Transverse colon (tissue), 4 donors: ENCODE measurements around the gene OPTC. TPM values are rescaled to one million over a fixed set of nuclear protein-coding genes. Genes with fewer than 3 reads are reported as not detected.

Experiments used
- DNase-seq: peaks from one replicate; pipeline ENCODE4 v3.0.0-alpha.2; 2019
- H3K27ac ChIP-seq, 4 donors: fragments of 200-600 bp; sonication (generic); 2 replicates each; pipeline ENCODE4 v1.5.1; 2016 to 2018; ENCODE audit warnings: inconsistent platforms in 4 of 4
- H3K27me3 ChIP-seq: fragments of 200-600 bp; sonication (generic); 2 replicates; pipeline ENCODE4 v1.5.1; 2017; ENCODE audit warnings: inconsistent platforms
- H3K36me3 ChIP-seq, 4 donors: fragments of 200-600 bp; sonication (generic); 2 replicates each; pipeline ENCODE4 v1.5.1; 2017 to 2019; ENCODE audit warnings: inconsistent platforms in 4 of 4
- H3K4me1 ChIP-seq, 4 donors: fragments of 200-600 bp; sonication (generic); 2 replicates each; pipeline ENCODE4 v1.5.1; 2017 to 2020; ENCODE audit warnings: inconsistent platforms in 4 of 4
- H3K4me3 ChIP-seq, 4 donors: fragments of 200-600 bp; sonication (generic); 1 replicate in 1 of 4; 2 replicates in 3 of 4; pipeline versions ENCODE4 v1.5.1 to v1.6.1; 2017 to 2019; ENCODE audit warnings: inconsistent platforms in 4 of 4
- H3K9me3 ChIP-seq, 2 donors: fragments of 200-600 bp; sonication (generic); 2 replicates each; pipeline ENCODE4 v1.5.1; 2017 to 2019; ENCODE audit warnings: inconsistent platforms in 2 of 2
- CTCF ChIP-seq, 5 experiments: fragments of 200-600 bp in 3 of 5; fragments of 450-650 bp in 2 of 5; sonication (generic) in 3 of 5; IDR thresholded peaks; 1 replicate in 2 of 5; 2 replicates in 3 of 5; pipeline ENCODE4 v1.5.1; 2016 to 2017; ENCODE audit warnings: antibody characterized with exemption in 5 of 5, inconsistent platforms in 3 of 5, mild to moderate bottlenecking in 2 of 5, moderate library complexity in 1 of 5
- EP300 ChIP-seq: sonication (generic); formaldehyde crosslinking; IDR thresholded peaks from one replicate; pipeline ENCODE4 v1.6.1; 2017; ENCODE audit warnings: antibody characterized with exemption, low read depth
- POLR2A ChIP-seq: fragments of 450-650 bp; IDR thresholded peaks from one replicate; pipeline ENCODE4 v1.6.1; 2016; ENCODE audit warnings: antibody characterized with exemption, mild to moderate bottlenecking, moderate library complexity
- POLR2AphosphoS5 ChIP-seq, 3 donors: sonication (generic); formaldehyde crosslinking; IDR thresholded peaks; one replicate each; pipeline ENCODE4 v1.6.1; 2016; ENCODE audit warnings: antibody characterized with exemption in 3 of 3
- whole genome bisulfite sequencing, 2 donors: methylation state at CpG; one replicate each; pipeline ENCODE4 v1.1.5; 2018; ENCODE audit warnings: low coverage in 1 of 2; 5-methylcytosine and 5-hydroxymethylcytosine counted together
- in situ Hi-C, 4 donors: fragments of 200-750 bp; cut with MboI; loops; one replicate each; pipeline versions ENCODE4 v1.15.0 to v1.15.1; 2017; ENCODE audit warnings: low sequenced_read_pairs in 3 of 4, low pct_ligation_motif_present in 1 of 4, low pct_unique_long_range_greater_than_20kb in 1 of 4
- intact Hi-C: fragments of 100-400 bp; cut with DNase I; formaldehyde crosslinking; loops from one replicate; pipeline ENCODE4 v1.15.1; 2023; ENCODE audit warnings: low total_unique reads
- total RNA-seq, 4 donors: library from RNA; depleted of rRNA; stranded (reverse); fragments of >200 nt; gene quantifications; one replicate each; pipeline ENCODE4 v1.1.0, GENCODE V29; 2016

Gene OPTC
- total RNA-seq, 4 donors from 2014 or later = not detected

- peaks cover 8 to 46% (median 19%) of the 10 kb centered on the region in 4 donors for H3K4me1 ChIP-seq
- H3K27me3 ChIP-seq = no peaks in the 10 kb centered on the region
- WGBS, 2 donors = 70% methylated on average over 7 of the region's 7 CpGs; no CpG with 5 or more reads in 1 of the 2 donors
- peak overlapping the region in 1 of 4 donors; percentile 8 for H3K4me3 ChIP-seq
- H3K36me3 ChIP-seq = no peaks in the 10 kb centered on the region
- H3K27ac ChIP-seq = peak overlapping the region; percentile 84 to 90 (median 84)
- in situ Hi-C loops = no loop called here
- DNase-seq = no peak
- intact Hi-C loops = loop anchor here (5.0 kb wide), 1 partner anchor 43 kb away; no protein-coding TSS in a partner anchor
- TF ChIP-seq POLR2A (no peak), EP300 (no peak), POLR2AphosphoS5 (IDR thresholded peaks at IDR 0.05) (no peak), CTCF (IDR thresholded peaks at IDR 0.05) (no peak)
- H3K9me3 ChIP-seq = no peaks in the 10 kb centered on the region
These were observed 61.6 kb downstream of the OPTC start for GRCh38 chr1:203555511-203556046.

- H3K9me3 ChIP-seq = no peaks in the 10 kb centered on the region
- WGBS, 2 donors = 52 to 66% methylated on average over 7 to 16 of the region's 16 CpGs
- in situ Hi-C loops = no loop called here
- intact Hi-C loops = loop anchor here (5.0 kb wide), 1 partner anchor 44 kb away; no protein-coding TSS in a partner anchor
- no peaks in the 10 kb centered on the region for H3K36me3 ChIP-seq
- H3K4me3 ChIP-seq = no peak overlapping the region
- DNase-seq = peak; percentile 32
- peaks cover 8 to 46% (median 19%) of the 10 kb centered on the region in 4 donors for H3K4me1 ChIP-seq
- no peaks in the 10 kb centered on the region for H3K27me3 ChIP-seq
- H3K27ac ChIP-seq = peak overlapping the region; percentile 84 to 90 (median 84)
- TF ChIP-seq EP300 = peak; percentile 4
- TF ChIP-seq CTCF (IDR thresholded peaks at IDR 0.05) = no peak
- TF ChIP-seq POLR2AphosphoS5 (IDR thresholded peaks at IDR 0.05) = peak in 2 of 3 donors; percentile 34 to 65
- TF ChIP-seq POLR2A = no peak
These were observed 62.3 kb downstream of the OPTC start for GRCh38 chr1:203556047-203556851.

- Histone ChIP-seq H3K4me1 (peaks cover 8 to 46% (median 19%) of the 10 kb centered on the region in 4 donors), H3K27ac (peak overlapping the region; percentile 84 to 90 (median 84)), H3K9me3 (no peaks in the 10 kb centered on the region), H3K36me3 (no peaks in the 10 kb centered on the region), H3K4me3 (no peak overlapping the region), H3K27me3 (no peaks in the 10 kb centered on the region)
- intact Hi-C loops = loop anchor here (5.0 kb wide), 1 partner anchor 45 kb away; no protein-coding TSS in a partner anchor
- WGBS, 2 donors = 63 to 65% methylated on average over 6 to 7 of the region's 7 CpGs
- DNase-seq = peak; percentile 17
- TF ChIP-seq POLR2A (no peak), POLR2AphosphoS5 (IDR thresholded peaks at IDR 0.05) (peak in 1 of 3 donors; percentile 67)
- in situ Hi-C loops = no loop called here
These were observed 63.4 kb downstream of the OPTC start for GRCh38 chr1:203557390-203557789.

- intact Hi-C loops = loop anchor here (5.0 kb wide), 1 partner anchor 46 kb away; no protein-coding TSS in a partner anchor
- TF ChIP-seq POLR2AphosphoS5 (IDR thresholded peaks at IDR 0.05) = peak; percentile 61 to 80 (median 73)
- no peak for TF ChIP-seq CTCF (IDR thresholded peaks at IDR 0.05)
- no peak for TF ChIP-seq POLR2A
- TF ChIP-seq EP300 = peak; percentile 48
- no peaks in the 10 kb centered on the region for H3K27me3 ChIP-seq
- H3K4me1 ChIP-seq = peaks cover 8 to 46% (median 19%) of the 10 kb centered on the region in 4 donors
- H3K9me3 ChIP-seq = no peaks in the 10 kb centered on the region
- DNase-seq = peak; percentile 10
- WGBS, 2 donors = 51% methylated on average over 5 of the region's 5 CpGs; no CpG with 5 or more reads in 1 of the 2 donors
- H3K27ac ChIP-seq = peak overlapping the region; percentile 84 to 90 (median 84)
- in situ Hi-C loops = no loop called here
- H3K36me3 ChIP-seq = no peaks in the 10 kb centered on the region
- H3K4me3 ChIP-seq = no peak overlapping the region
These were observed 64.3 kb downstream of the OPTC start for GRCh38 chr1:203558064-203558760.

Other genes starting within 250 kb of the OPTC start
- gene BTG2, start 188.6 kb upstream of the OPTC start, total RNA-seq = 100 to 1,000 TPM in 3 of 4 donors, 10 to 100 TPM in 1; 98.9 to 144 (median 142) TPM
- 10 to 100 TPM; 13.5 to 44.0 (median 17.8) TPM for gene FMOD, start 143.0 kb upstream of the OPTC start, total RNA-seq
- 10 to 100 TPM; 15.4 to 35.2 (median 23.3) TPM for gene PRELP, start 18.3 kb upstream of the OPTC start, total RNA-seq
- 100 to 1,000 TPM in 1 of 4 donors, 10 to 100 TPM in 3; 58.4 to 146 (median 79.6) TPM for gene ATP2B4, start 132.7 kb downstream of the OPTC start, total RNA-seq